AG04449 (cell line): ENCODE data around the gene SMIM23.

Experiments
- CTCF ChIA-PET: fragments of 350-600 bp; formaldehyde crosslinking; extraction: SDS; loops from one replicate; lab custom pipeline; 2021; ENCODE audit warnings: antibody characterized with exemption; lab: Yijun Ruan, JAX
- POLR2A ChIA-PET: fragments of 400-600, 350-600 bp; formaldehyde crosslinking; extraction: SDS; loops from one replicate; lab custom pipeline; 2020; ENCODE audit warnings: antibody characterized with exemption, inconsistent platforms; lab: Yijun Ruan, JAX
- DNase-seq: peaks from one replicate; pipeline ENCODE4 v3.0.0-alpha.2; 2010; ENCODE audit warnings: low read depth, low spot score
- H3K4me3 ChIP-seq: 2 replicates; pipeline ENCODE4 v1.5.1; 2011; ENCODE audit warnings: low read depth, mild to moderate bottlenecking, control low read depth, low read length
- TF ChIP-seq, protein P1 (sequence below): IDR thresholded peaks from one replicate; pipeline ENCODE4 v1.5.1; 2011; ENCODE audit warnings: mild to moderate bottlenecking, moderate library complexity, low read length, control low read depth, inconsistent platforms; ENCODE audit not compliant: insufficient read depth; ENCODE audit errors: missing control alignments

The SMIM23 gene

DNA sequence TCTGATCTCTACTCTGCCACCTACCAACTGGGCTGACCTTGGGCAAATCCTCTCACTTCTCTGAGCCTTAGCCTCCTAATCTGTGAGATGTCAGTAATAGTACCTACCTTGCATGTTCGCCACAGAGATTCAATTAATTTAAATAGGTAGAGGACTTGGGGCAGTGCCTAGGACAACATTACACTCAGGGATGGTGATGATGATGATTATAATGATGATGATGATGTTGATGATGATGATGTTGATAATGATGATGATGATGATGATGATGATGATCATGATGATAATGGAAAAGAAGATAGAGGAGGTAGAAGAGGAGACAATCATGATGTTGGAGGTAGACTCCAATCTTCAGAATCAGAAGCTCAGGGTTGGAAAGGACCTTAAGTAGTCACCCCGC is 40.7 kb upstream of the SMIM23 start:
- no peak overlapping the region for H3K4me3 ChIP-seq
- no peak for DNase-seq
- TF ChIP-seq, protein P1, sequence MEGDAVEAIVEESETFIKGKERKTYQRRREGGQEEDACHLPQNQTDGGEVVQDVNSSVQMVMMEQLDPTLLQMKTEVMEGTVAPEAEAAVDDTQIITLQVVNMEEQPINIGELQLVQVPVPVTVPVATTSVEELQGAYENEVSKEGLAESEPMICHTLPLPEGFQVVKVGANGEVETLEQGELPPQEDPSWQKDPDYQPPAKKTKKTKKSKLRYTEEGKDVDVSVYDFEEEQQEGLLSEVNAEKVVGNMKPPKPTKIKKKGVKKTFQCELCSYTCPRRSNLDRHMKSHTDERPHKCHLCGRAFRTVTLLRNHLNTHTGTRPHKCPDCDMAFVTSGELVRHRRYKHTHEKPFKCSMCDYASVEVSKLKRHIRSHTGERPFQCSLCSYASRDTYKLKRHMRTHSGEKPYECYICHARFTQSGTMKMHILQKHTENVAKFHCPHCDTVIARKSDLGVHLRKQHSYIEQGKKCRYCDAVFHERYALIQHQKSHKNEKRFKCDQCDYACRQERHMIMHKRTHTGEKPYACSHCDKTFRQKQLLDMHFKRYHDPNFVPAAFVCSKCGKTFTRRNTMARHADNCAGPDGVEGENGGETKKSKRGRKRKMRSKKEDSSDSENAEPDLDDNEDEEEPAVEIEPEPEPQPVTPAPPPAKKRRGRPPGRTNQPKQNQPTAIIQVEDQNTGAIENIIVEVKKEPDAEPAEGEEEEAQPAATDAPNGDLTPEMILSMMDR, result no peak
- ChIA-PET POLR2A (no interaction called here), CTCF (interaction anchor here (1.3 to 1.6 kb wide), 2 partner anchors 9 to 326 kb away, joined by 3 to 4 read pairs; no protein-coding TSS in a partner anchor)

DNA sequence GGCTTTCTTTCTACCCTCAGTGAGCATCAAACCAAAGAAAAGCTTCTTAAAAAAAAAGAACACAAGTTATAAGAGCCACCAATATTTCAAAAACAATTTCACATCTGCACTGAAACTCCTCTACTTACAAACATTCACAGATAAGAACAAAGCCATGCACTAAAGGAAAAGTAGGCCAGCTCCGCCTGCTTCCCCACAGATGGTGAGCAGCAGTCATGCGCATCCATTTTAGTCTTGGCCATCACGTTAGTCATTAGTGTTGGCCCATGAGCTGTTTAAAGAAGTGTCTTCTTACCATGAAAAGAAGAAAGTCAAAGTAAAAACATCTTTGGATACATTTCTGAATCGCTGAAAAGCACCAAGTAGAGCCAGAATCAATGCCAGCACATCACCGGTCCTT is 40.0 kb upstream of the SMIM23 start:
- TF ChIP-seq, protein P1, result no peak
- POLR2A ChIA-PET, result no interaction called here
- no peak overlapping the region for H3K4me3 ChIP-seq
- CTCF ChIA-PET, result interaction anchor here (1.6 kb wide), 1 partner anchor 8 kb away, joined by 4 read pairs; no protein-coding TSS in a partner anchor
- DNase-seq, result no peak

DNA sequence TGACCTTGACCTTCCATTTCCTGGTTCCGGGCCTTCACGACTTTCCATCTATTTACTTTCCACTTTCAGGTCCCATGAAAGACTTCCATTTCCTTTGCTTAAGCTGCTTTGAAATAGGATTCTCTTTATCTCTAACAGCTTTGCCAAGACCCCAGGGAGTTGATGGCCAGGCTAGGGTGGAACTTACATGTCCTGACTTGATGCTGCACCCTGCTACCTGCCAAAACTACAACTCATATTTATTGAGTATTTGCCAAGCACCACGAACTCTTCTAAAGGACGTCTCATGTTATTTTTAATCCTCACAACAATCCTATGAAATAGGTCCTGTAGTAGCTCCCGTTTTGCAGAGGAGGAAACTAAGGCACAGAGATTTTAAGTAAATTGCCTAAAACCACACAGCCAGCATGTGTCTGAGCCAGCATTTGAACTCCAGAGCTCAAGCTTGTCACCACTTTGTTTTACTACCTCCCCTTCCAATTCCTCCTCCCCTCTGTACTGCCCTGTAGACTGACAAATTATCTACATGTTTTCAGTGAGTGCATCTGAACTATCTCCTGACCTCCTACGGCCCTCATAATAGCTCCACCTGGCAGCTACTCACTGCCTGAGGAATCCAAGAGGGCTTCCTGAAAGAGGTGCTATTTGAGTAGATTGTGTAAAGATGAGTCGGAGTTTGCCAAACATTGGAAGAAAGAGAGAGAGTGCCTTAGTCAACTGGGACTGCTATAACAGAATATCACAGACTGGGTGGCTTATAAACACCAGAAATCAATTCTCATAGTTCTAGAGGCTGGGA is 38.4 kb upstream of the SMIM23 start:
- CTCF ChIA-PET, result no interaction called here
- no peak overlapping the region for H3K4me3 ChIP-seq
- no peak for DNase-seq
- POLR2A ChIA-PET, result no interaction called here
- TF ChIP-seq, protein P1, result no peak

DNA sequence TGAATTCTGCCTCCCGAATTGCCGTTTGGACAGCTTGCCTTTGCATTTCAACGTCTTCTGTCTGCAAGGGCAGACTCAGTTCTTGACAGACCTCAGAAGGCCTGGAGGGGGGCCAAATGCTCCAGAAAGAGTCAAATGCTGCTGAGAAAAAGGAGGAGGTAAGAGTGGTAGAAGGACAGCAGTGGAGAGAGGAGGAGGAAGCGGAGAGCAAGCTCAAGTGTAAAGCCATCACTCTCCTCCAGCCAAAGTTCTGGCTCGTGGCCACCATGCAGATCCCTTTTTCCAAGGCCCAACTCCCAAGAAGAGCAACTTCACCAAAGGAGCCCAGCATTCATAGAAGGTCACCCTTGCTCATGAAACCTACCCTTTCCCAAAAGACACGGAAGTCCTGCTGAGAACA is 36.9 kb upstream of the SMIM23 start:
- TF ChIP-seq, protein P1, result no peak
- CTCF ChIA-PET, result no interaction called here

DNA sequence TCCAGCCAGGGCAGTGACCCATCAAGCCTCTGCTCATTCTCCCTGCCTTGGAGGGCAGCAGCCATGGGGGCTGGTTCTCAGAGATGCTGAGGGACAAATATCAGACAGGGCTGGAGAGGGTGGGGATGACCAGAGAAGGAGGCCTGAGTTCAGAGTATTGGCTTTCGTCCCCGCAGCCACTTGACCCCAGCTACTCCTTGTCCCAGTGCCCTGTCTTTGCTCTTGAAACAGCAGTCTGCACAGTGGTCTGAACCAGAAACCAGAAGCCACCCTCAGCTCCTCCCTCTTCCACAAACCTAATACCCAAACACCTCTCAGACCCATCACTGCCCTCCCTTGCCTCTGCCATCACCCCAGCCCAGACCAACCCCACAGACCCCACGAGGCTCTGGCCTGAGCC is 36.3 kb upstream of the SMIM23 start:
- ChIA-PET POLR2A (no interaction called here), CTCF (no interaction called here)
- TF ChIP-seq, protein P1, result no peak
- no peak overlapping the region for H3K4me3 ChIP-seq
- no peak for DNase-seq

More for the DNA sequence above, 36.9 kb upstream of the SMIM23 start:
- H3K4me3 ChIP-seq, result no peak overlapping the region
- DNase-seq, result no peak
- POLR2A ChIA-PET, result no interaction called here

DNA sequence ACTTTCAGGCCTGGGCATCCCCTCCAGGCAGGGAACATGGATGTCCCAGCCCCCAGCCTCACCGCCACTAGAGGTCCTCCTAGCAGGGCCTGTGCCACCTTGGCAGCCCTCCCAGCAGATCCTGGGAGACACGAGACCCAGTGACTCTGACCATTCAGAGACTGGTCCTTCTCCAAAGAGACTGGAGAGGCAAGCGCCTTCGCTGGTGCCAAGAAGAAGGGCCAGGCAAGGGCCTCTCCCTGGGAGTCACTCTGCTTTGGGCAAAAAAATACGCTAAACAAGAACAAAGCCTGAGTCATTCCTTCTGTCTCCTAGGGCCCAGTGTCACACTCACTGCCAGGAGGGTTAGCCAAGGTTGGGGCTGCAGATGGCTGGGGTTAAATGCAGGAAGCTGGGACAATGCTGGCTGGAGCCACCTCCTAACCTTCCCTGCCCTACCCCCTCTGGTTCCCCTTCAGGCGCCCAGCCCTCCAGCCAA is 35.3 kb upstream of the SMIM23 start:
- POLR2A ChIA-PET, result no interaction called here
- H3K4me3 ChIP-seq, result no peak overlapping the region
- TF ChIP-seq, protein P1, result peak; percentile 1
- CTCF ChIA-PET, result no interaction called here
- no peak for DNase-seq
